ENCODE data around the gene DRG2. TPM values are rescaled to one million over a fixed set of nuclear protein-coding genes. Genes with fewer than 3 reads are reported as not detected.

The DRG2 gene
- total and polyA plus RNA-seq, 9 of the 15 experiments (the other 6 are each of a cell fraction or from before 2014, with no cell fraction given) = 6.6 to 36.7 (median 26.1) TPM

DNA sequence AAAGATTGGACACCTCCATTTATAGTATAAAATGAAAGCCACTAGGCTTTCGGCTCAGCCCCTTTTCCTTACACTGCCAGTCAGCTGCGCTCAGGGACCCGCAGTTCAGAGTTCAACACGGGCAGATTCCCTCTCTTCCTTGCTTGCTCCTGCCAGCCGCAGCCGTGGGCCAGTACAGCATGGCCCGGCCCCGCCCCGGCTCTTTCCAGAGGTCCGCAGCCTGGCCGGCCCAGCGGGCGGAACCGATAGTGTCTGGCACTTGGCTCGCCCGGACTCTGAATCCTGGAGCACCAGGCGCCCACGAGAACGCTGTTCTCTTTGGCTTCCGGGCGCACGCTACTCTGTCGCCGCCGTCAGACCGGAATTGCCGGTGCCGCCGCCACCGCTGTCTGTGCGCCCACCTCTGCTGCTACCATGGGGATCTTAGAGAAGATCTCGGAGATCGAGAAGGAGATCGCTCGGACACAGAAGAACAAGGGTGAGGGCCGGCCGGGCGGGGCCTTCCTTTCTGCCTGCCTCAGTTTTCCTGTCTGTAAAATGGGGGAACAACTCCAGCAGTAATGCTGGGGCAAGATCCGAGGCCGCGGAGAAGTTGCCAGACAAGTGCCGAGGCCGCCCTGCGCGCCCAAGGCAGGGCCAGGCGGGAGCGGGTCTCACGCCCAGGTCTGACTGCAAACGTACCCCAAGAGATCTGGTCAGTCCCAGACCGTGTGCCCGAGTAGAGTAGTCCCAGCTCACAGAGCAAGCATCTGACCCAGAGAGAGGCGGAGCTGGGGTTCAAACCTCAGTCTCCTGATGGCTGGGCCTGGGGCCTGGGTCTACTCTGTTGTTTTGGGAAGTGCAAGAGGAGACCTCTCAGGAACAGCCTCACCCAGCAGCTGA lies at the start of gene DRG2 (continued):
- TF ChIP-seq TOE1 (IDR thresholded peaks at IDR 0.05; ENCODE audit: borderline replicate concordance) (peak; percentile 81), TOE1 (CRISPR knock-in tag; IDR thresholded peaks at IDR 0.05; ENCODE audit: borderline replicate concordance, low read depth) (no peak), KLF13 (tag; IDR thresholded peaks at IDR 0.05; ENCODE audit: borderline replicate concordance, low read depth) (no peak), HMG20A (CRISPR knock-in tag; conservative IDR thresholded peaks at IDR 0.05) (no peak), ARHGAP35 (IDR thresholded peaks at IDR 0.05; ENCODE audit: partially characterized antibody) (no peak), ZNF175 (CRISPR knock-in tag; IDR thresholded peaks at IDR 0.05; ENCODE audit: low read depth) (no peak), ELF1 (tag; IDR thresholded peaks at IDR 0.05) (peak; percentile 80), ZBTB1 (CRISPR knock-in tag; IDR thresholded peaks at IDR 0.05; ENCODE audit: borderline replicate concordance, low read depth) (no peak; the same call in 1 of the 2 replicates), KAT2B (IDR thresholded peaks at IDR 0.05; ENCODE audit: low read depth, low read length) (no peak), MAFF (IDR thresholded peaks at IDR 0.05; ENCODE audit: low read length) (no peak), PHB2 (IDR thresholded peaks at IDR 0.05; ENCODE audit: low read depth) (no peak), TAF9B (IDR thresholded peaks at IDR 0.05; ENCODE audit: partially characterized antibody) (peak; percentile 88), NR2C1 (IDR thresholded peaks at IDR 0.05) (peak; percentile 77), NR2C1 (tag; IDR thresholded peaks at IDR 0.05) (peak; percentile 84)
- TF ChIP-seq, protein P1, sequence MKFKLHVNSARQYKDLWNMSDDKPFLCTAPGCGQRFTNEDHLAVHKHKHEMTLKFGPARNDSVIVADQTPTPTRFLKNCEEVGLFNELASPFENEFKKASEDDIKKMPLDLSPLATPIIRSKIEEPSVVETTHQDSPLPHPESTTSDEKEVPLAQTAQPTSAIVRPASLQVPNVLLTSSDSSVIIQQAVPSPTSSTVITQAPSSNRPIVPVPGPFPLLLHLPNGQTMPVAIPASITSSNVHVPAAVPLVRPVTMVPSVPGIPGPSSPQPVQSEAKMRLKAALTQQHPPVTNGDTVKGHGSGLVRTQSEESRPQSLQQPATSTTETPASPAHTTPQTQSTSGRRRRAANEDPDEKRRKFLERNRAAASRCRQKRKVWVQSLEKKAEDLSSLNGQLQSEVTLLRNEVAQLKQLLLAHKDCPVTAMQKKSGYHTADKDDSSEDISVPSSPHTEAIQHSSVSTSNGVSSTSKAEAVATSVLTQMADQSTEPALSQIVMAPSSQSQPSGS (CRISPR knock-in tag; IDR thresholded peaks at IDR 0.05) = no peak
- TF ChIP-seq, protein P2, sequence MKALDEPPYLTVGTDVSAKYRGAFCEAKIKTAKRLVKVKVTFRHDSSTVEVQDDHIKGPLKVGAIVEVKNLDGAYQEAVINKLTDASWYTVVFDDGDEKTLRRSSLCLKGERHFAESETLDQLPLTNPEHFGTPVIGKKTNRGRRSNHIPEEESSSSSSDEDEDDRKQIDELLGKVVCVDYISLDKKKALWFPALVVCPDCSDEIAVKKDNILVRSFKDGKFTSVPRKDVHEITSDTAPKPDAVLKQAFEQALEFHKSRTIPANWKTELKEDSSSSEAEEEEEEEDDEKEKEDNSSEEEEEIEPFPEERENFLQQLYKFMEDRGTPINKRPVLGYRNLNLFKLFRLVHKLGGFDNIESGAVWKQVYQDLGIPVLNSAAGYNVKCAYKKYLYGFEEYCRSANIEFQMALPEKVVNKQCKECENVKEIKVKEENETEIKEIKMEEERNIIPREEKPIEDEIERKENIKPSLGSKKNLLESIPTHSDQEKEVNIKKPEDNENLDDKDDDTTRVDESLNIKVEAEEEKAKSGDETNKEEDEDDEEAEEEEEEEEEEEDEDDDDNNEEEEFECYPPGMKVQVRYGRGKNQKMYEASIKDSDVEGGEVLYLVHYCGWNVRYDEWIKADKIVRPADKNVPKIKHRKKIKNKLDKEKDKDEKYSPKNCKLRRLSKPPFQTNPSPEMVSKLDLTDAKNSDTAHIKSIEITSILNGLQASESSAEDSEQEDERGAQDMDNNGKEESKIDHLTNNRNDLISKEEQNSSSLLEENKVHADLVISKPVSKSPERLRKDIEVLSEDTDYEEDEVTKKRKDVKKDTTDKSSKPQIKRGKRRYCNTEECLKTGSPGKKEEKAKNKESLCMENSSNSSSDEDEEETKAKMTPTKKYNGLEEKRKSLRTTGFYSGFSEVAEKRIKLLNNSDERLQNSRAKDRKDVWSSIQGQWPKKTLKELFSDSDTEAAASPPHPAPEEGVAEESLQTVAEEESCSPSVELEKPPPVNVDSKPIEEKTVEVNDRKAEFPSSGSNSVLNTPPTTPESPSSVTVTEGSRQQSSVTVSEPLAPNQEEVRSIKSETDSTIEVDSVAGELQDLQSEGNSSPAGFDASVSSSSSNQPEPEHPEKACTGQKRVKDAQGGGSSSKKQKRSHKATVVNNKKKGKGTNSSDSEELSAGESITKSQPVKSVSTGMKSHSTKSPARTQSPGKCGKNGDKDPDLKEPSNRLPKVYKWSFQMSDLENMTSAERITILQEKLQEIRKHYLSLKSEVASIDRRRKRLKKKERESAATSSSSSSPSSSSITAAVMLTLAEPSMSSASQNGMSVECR (CRISPR knock-in tag; IDR thresholded peaks at IDR 0.05) = peak; percentile 79
